Parathyroid adenoma (tissue), 2 donors: Measurements from ENCODE around the gene UBAP1L.

ENCODE experiments used
- H2AFZ ChIP-seq: fragments of 300-600 bp; sonication (generic); one replicate; pipeline ENCODE4 v1.7.0; 2017; ENCODE audit warnings: antibody characterized with exemption, mild to moderate bottlenecking
- H3K27ac ChIP-seq: fragments of 300-600 bp; sonication (generic); one replicate; pipeline ENCODE4 v1.7.0; 2017
- H3K27me3 ChIP-seq: fragments of 300-600 bp; sonication (generic); one replicate; pipeline ENCODE4 v1.7.0; 2017; ENCODE audit warnings: low read length; ENCODE audit not compliant: control insufficient read depth, insufficient read depth
- H3K36me3 ChIP-seq: fragments of 300-600 bp; sonication (generic); one replicate; pipeline ENCODE4 v1.7.0; 2017; ENCODE audit warnings: low read length; ENCODE audit not compliant: control insufficient read depth, insufficient read depth
- H3K4me1 ChIP-seq: fragments of 300-600 bp; sonication (generic); one replicate; pipeline ENCODE4 v1.7.0; 2017; ENCODE audit warnings: control low read depth
- H3K4me2 ChIP-seq: fragments of 300-600 bp; sonication (generic); one replicate; pipeline ENCODE4 v1.7.0; 2017; ENCODE audit warnings: low read length
- H3K4me3 ChIP-seq: fragments of 300-600 bp; sonication (generic); one replicate; pipeline ENCODE4 v1.7.0; 2017; ENCODE audit warnings: low read depth, low read length
- H3K79me2 ChIP-seq: fragments of 300-600 bp; sonication (generic); one replicate; pipeline ENCODE4 v1.7.0; 2017; ENCODE audit warnings: control low read depth
- H3K9ac ChIP-seq: fragments of 300-600 bp; sonication (generic); one replicate; pipeline ENCODE4 v1.7.0; 2017; ENCODE audit warnings: mild to moderate bottlenecking
- H3K9me3 ChIP-seq: fragments of 300-600 bp; sonication (generic); one replicate; pipeline ENCODE4 v1.7.0; 2017; ENCODE audit warnings: low read length; ENCODE audit not compliant: control insufficient read depth
- CTCF ChIP-seq: fragments of 300-600 bp; sonication (generic); IDR thresholded peaks from one replicate; pipeline ENCODE4 v1.7.0; 2017; ENCODE audit warnings: antibody characterized with exemption, mild to moderate bottlenecking
- donor health status: primary hyperparathyroidism.

The UBAP1L gene

GRCh38 chr15:65085990-65086679, 28.9 kb downstream of the UBAP1L start:
- Histone ChIP-seq H3K9me3 (no peaks in the 10 kb centered on the region), H2AFZ (no peak overlapping the region), H3K4me3 (no peak overlapping the region), H3K9ac (no peak overlapping the region), H3K4me2 (no peak overlapping the region), H3K79me2 (no peaks in the 10 kb centered on the region), H3K27ac (no peak overlapping the region), H3K4me1 (peaks cover 5% of the 10 kb centered on the region), H3K36me3 (no peaks in the 10 kb centered on the region), H3K27me3 (no peaks in the 10 kb centered on the region)
- peak; percentile 29 for TF ChIP-seq CTCF

GRCh38 chr15:65085207-65085753, 29.7 kb downstream of the UBAP1L start:
- H3K27ac ChIP-seq: no peak overlapping the region
- no peak for TF ChIP-seq CTCF
- H3K4me1 ChIP-seq: peaks cover 5% of the 10 kb centered on the region

GRCh38 chr15:65084500-65085206, 30.3 kb downstream of the UBAP1L start:
- no peaks in the 10 kb centered on the region for H3K9me3 ChIP-seq
- H3K27ac ChIP-seq: no peak overlapping the region
- no peak for TF ChIP-seq CTCF
- no peak overlapping the region for H3K9ac ChIP-seq
- H3K4me3 ChIP-seq: no peak overlapping the region
- peaks cover 5% of the 10 kb centered on the region for H3K4me1 ChIP-seq
- H3K79me2 ChIP-seq: no peaks in the 10 kb centered on the region
- no peak overlapping the region for H2AFZ ChIP-seq
- no peak overlapping the region for H3K4me2 ChIP-seq
- no peaks in the 10 kb centered on the region for H3K27me3 ChIP-seq
- H3K36me3 ChIP-seq: no peaks in the 10 kb centered on the region

More at GRCh38 chr15:65085207-65085753, 29.7 kb downstream of the UBAP1L start:
- Histone ChIP-seq H3K36me3 (no peaks in the 10 kb centered on the region), H2AFZ (no peak overlapping the region), H3K4me2 (no peak overlapping the region), H3K9me3 (no peaks in the 10 kb centered on the region), H3K4me3 (no peak overlapping the region), H3K9ac (no peak overlapping the region), H3K79me2 (no peaks in the 10 kb centered on the region), H3K27me3 (no peaks in the 10 kb centered on the region)

- no peak overlapping the region for H3K4me2 ChIP-seq
- no peaks in the 10 kb centered on the region for H3K79me2 ChIP-seq
- H3K36me3 ChIP-seq: no peaks in the 10 kb centered on the region
- no peak overlapping the region for H3K4me3 ChIP-seq
- TF ChIP-seq CTCF: no peak
- H3K9ac ChIP-seq: no peak overlapping the region
- no peak overlapping the region for H2AFZ ChIP-seq
- no peak overlapping the region for H3K27ac ChIP-seq
- no peaks in the 10 kb centered on the region for H3K27me3 ChIP-seq
- H3K4me1 ChIP-seq: peaks cover 5% of the 10 kb centered on the region
- H3K9me3 ChIP-seq: no peaks in the 10 kb centered on the region
Measured at GRCh38 chr15:65083262-65083701, 31.7 kb downstream of the UBAP1L start.
